GM18499 (cell line): ENCODE results near the gene PARD3B.

ENCODE experiments used
- ATAC-seq: cut with Tn5 transposase; IDR thresholded peaks from one replicate; pipeline ENCODE4 v1.9.1; 2021; ENCODE audit warnings: moderate number of reproducible peaks; ENCODE audit not compliant: insufficient read depth, unreplicated experiment

PARD3B gene

DNA sequence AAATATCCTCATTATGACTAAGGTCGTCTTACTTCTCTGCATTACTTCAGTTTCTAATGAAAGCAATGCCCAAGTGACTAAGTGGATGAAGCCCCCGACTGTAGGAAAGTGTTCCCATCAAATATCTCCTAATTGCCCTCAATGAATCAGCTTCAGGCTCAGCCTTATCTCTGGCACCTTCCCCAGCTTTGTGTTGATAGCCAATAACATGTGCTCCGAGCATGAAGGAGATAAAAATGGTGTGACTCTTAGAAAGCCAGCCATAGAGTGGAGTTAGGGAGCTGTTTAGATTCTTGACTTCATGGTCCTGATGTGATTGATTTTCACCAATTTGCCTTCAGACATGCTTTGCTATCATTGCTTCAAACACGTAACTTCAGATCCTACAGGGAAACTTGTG, 797.8 kb downstream of the PARD3B start:
- no peak for ATAC-seq

DNA sequence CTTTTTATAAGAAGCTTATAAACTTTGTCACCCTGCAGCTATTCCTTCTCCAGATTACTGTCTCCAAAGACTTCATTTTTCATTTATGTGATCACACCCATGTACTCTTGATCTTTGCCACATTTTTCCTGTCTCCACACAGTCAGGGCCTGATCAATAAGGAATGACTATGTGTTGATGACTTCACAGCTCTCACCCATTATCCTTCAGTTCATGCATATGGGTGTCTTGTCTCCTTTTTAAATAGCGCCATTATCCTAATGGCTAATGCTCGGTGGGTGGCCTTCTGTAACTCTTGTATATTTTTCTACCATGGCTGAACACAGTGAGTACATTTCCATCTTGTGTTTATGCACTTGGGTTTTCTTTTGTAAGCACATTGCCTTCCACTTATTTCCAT, 801.4 kb downstream of the PARD3B start:
- ATAC-seq: no peak

DNA sequence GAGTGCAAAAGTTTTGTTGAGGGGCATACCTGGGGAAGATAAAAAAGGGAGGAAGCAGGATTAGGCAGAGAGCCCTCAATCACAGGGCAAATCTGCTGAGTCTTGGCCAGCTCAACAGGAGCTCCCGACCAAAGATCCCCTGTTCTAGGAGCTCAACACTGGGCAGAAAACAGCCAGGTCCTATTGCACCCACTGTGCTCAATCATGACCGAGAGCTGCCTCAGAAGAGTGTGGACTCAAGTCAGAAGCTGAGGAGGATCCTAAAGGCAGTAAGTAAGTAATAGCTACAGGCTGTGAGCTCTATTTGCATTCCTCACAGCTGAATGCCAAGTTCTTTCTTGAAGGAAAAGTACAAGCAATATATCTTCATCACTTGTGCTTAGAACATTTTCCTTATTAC, 802.6 kb downstream of the PARD3B start:
- no peak for ATAC-seq

DNA sequence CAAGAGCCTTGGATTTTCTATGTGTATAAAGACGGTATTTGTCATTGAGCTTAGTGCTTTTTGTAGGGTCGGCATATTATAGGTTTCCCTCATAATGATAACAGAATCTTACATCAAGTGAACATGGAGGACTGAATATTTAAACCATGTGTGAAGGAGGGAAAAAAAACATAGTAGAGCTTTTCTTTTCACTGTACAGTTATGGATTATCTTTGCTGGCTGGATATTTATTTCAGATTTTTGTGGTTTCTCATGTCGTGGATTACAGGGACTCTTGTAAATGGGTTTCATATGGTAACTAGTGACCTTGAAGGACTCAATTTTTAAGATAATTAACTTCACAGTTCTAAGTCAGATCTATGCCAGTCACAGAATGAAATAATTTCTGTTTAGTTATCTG, 806.8 kb downstream of the PARD3B start:
- ATAC-seq: no peak

DNA sequence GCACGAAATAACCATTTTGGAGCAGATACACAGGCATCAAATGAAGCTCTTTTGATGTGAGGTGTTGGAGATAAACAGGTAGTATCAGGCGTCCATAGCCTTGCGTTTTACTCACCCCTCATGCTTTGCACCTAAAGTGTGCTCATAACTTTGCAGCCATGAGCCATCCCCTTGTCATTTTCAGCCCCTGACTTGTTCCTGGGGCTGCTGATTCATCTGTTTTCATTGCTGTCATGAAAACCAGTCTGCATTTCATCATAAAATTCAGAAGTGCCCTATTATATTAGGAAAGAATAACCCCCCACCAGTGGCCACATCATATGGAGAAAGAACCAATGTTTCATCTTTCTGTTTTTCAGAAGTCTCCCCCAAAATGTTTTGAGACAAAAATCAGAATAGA, 807.3 kb downstream of the PARD3B start:
- no peak for ATAC-seq

DNA sequence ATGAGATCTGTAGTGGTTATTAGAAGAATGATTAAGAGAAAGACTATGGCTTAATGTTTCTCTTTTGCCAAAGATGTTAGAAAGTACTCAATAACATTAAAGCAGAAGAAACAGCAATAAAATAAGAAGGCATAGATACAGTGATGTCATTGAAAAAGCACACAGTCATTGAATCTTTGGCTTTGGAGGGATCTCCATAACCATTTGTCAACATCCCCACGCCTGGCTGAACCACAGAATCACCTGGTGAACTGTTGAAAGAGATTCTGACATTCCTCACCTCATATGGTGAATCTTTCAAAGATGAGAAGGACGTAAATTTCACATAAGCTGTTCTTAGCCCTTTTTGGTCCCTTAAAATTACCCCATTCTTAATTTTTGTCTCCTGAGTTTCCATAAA, 812.5 kb downstream of the PARD3B start:
- ATAC-seq: no peak

DNA sequence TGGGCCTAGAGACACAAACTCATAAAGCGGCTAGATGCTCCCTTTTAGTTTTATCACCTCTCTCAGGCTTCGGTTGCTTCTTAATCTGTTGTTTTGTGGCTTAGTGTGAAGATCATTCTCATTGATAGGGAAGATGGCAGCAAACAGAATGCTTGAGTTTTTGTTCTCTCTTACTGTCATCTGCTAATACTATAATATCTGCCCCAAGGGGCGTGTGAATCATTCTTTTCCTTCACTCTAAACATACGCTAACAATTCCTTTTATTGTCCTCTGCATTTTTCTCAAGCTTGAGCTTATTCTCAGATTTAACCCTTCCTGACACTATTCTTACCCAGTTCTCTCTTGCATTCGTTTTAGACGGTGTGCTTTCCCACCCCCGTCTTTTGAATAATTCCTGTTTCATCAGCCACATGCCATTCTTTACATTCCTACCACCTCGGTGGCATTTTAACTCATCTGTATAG, 813.1 kb downstream of the PARD3B start:
- ATAC-seq: no peak

DNA sequence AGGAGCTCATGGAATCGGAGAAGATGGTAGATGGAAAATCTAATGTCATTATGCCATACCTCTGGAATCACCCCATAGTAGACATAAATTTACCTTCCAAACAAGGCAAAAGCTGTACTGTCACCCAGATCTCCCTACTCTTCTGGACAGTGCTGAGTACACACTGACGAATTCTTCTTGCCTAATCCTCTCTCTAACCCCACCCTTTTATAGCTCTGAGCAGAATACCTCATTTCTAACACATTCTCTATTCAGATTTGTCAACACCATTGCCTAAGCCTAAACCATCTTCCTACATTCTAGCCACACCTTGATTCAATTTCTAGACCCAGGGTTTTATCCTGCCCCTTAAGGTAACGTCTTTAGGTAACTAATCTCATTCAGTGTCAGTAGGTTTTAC, 816.0 kb downstream of the PARD3B start:
- ATAC-seq: no peak

DNA sequence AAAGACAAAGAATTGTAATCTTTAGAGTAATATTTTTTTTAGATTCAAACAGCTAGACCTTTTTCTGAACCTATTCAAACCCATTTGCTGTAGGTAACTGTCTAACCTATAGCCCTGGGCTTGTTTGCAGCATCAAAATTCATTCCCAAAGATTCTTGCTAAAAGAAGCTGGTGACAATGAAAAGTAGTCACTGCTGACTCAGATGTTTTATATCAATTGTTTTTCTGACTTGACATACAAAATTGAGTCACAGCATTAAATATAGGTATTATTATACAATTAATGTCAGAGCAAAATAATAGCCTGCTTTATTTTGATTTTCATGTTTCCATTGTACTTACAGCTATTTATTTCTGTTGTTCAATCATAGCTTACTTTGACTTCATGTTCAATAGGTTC, 816.7 kb downstream of the PARD3B start:
- ATAC-seq: no peak

DNA sequence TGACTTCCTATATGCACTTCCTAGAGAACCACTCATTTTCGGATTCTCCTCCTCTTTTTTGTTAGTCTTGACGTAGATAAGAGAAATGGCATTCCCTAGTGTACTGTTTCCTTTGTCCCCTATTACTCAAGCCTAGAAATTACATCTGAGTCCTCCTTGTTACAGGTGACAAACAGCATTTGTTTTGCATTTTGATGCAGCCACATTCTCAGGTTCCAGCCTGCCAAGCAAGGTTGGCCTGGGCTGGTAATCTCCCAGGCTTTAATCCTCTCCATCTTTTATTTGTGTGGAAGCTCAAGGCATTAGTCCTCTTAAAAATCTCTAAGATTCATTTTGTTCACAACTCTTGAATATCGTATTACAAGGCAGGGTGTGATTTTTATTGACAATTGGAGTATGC, 819.0 kb downstream of the PARD3B start:
- no peak for ATAC-seq

DNA sequence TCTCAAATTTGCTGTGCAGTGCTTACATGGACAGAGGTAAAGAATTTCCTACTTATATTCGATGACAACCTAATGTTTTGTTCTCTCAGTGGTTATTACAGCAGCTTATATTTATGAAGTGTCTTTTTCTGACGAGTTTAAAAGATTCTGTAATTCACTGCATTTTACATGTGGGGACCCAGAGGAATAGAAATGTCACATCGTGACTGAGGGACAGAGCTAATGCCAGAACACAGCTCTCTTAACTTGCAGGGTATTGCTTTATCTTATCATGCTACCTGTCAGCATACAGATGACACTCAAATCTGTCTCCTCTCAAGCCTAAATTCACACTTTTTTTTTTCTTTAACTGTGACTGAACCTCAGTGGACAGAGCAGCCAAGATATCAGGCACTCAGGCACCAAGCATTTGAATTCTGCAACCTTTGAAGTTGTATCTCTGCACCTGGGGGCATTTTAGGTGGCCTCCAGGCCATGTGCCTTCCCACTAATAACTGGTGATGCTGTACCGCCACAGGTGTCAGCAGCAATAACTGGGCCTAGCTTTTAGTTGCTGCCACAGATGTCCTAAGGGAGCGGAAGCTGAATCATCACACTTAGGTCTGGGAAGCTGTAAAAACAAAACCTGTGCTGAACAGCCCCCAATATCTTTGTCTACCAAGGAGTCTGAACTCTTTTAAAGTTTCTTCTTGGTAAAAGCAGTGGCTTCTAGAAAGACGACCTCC, 821.2 kb downstream of the PARD3B start:
- ATAC-seq: no peak

DNA sequence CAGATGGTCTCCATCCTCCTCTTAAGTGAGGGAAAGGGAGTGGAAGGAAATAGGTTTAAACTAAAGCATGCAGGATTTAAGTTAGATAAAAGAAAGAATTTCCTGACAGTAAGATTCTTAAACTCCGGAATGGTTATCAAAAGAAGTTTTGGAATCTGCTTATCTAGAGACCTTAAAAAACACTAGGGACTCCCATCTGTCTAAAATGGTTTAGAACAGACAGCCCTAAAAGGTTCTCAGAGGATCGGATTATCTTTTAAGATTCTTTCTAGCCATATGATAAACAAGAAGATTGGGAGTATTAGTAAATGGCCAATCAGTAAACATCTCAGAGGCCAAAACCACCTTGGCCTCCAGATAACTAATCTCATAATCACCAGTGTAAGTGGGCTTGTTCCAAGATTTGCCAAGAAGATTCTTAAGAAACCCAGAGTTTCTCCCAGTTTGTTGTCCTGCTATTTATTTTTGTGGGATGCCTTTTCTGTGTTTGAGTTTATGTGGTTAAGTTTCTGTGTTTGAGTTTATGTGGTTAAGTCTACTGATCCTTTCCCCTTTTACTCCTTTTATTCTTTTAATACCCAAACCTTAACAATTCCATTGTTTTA, 822.2 kb downstream of the PARD3B start:
- ATAC-seq: no peak

DNA sequence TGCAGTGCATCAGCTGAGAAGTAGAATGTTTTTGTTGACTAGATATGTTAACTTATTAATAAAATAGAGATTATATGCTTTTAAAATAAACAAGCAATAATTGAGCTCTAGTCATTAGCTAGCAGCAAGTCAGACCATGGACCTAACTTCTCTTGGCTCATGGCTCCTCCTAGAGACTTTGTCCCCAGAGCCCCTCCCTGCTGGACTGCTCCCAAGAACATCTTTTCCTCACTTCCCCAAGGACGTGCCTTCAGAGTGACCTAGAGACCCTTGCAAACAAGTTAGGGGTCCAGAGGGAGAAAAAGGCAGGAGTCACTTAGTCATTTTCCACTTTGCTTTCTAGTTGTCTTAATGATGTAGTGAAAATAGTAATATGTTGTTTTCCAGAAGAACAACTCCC, 824.5 kb downstream of the PARD3B start:
- ATAC-seq: no peak

DNA sequence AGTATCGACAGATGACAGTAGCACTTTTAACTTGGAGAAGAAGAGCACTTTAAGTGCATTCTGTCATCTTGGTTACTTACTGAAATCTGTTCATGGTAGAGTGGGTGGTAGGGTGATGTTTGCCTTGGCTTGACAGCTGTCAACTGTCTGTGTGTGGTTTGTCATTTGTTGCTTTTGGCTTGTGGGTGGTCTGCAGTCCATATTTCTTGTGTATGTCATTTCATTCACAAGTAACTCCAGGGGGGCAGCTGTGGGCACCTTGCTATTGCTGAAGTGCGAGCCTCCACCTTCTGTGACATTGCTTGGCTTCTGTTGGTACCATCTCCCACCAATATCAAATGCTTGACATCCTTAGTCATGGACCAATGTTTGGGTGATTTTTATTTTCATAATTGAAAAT, 825.5 kb downstream of the PARD3B start:
- no peak for ATAC-seq

DNA sequence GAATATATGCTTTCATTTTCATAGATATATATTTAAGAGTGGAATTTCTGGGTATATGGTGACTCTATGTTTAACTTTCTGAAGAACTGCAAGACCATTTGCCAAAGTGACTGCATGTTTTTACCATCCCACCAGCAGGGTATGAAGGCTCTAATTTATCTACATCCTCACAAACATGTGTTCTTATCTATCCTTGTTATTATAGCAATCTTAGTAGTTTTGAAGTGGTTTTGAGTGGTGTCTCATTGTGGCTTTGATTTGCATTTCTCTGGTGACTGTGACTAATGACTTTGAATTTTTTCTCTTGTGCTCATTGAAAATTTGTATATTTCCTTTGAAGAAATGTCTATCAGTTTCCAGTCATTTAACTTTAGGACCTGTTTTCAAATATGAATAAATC, 826.9 kb downstream of the PARD3B start:
- no peak for ATAC-seq

DNA sequence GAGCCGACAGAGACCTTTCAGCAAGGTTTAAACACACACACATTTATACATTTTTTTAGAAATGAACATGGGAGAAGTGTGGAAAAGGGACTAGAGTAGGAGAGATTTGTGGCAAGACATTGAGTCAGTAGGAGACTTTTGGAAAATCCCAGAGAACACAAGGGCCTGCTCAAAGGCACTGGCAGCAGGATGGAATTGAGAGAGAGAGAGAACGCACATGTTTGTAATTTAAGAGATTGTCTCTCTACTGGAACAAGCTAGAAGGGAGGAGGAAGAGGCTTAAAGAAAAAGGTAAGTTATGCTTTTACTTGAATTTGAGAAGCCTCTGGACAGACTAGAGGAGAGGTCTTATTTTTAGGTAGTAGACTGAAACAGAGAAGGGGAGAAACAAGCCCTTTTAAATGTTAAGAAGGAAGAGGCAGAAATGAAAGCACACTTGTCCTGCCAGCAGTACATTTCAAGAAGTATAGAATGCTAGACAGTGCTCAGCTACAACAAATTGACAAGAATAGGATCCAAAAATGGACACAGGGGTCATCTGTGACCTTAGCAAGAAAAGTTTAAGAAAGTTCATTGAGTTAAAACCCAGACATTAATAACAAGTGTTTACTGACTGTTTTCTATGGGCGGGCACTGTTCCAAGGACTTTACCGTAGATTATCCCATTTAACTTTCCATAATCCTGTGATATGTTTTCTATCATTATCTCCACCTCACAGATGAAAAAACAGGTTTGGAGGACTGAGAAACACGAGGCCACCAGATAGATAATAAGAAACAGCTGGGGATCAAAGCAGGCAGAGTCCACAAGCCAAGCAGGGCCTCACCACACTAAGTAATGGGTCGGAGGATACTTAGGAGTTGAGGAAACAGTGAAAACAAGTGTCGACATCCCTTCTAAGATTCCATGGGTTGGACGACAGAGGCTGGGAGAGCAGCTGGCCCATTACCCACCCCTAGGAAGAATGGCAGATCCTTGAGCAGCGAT, 830.5 kb downstream of the PARD3B start:
- ATAC-seq: no peak

DNA sequence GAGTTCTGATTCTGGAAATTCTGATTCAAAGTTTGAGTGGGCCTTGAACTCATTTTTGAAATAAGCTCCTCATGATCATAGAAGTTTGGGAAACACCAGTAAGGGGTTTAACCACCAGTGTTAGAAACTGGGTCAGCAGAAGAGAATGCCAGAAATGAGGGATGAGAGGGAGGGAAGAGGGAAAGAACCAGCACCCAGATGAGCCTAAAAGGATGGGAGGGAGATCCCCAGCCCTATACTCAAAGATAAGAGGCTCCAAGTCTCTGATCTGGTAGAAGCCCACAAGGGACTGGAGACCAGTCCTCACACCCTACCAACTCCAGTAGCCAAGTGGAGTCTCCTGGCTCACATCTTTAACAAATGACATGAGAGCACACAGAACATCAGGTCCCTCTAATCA, 832.0 kb downstream of the PARD3B start:
- ATAC-seq: no peak

DNA sequence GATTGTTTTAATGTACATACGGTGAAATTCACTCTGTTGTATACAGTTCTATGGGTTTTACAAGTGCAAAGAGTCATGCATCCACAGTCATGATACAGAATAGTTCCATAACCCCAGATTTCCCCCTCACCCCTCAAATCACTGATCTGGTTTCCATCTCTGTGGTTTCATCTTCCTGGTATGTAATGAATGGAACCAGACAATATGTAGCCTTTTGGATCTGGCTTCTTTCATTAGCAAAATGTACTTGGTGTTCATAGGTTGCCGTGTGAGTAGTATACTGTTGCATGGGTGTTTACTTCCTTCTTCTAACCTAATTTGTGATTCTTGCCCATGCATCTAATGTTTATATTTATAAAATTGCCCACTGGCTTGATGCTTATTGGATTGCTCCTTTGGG, 838.3 kb downstream of the PARD3B start:
- no peak for ATAC-seq

DNA sequence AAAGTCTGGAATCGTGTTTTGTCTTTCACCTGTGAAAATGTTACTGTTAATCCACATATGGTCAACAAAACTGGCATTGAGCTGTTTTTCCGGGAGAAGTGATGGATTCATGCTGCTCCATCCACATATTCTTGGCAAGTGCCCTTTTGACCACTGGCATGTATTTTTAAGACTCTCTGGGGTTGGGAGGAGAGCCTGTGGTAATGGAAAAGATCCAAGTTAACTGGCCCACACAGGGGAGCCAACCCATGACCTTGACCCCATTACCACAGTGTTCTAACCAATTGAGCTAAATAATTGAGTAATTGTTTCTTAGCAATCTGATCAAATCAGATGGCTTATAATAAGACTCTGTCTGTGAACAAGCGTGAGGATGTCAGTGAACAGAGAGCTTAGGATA, 840.8 kb downstream of the PARD3B start:
- ATAC-seq: no peak

DNA sequence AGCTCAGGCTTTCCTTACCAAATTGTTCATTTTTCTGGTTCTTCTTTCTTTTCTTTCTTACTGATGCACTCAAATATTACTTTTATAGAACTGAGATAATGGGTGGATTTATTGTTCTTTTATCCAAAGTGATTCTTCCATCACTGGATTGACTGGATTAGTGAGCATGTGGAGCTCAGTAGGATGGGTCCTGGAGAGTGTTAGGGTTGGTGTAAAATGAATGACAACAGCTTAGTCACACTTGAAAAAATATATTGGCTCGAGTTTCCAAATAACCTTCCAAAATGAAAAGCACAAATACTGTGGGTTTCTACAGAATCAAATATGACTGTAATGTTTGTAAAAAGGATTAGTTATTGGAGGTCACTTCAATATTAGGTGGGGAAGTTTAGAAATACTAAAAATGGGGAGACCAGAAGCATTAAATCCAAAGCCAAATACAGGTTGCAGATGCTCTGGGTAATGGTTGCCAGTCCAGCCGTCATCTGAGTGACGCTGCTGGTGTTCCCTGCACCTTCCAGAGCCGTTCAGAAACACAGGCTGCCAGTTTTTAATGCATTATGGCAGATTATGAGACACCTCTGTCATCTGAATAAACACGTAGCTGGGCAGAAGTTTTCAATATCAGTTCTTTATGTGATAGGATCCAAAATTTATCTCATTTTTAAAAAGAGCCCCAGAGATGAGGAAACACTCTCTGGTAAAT, 842.2 kb downstream of the PARD3B start:
- ATAC-seq: no peak

DNA sequence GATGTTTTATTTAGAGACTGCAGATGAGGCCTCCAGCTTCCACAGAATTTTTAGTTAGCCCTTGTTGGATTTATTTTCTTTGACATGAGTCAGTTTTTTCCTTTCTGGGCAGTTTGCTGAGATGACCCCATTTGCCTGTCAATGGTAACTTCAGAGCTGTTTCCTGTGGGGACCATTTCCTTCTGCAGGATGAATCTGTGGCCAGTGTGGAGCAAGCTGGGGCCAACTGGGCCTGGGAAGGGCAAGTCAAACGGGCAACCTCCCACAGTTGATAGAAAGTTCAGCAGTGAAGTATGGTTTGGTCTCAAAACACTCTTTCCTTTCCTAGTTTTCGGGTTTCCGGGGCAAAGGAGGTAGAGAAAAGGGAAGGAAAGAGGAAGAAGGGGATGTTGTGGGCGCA, 845.6 kb downstream of the PARD3B start:
- no peak for ATAC-seq
